Right kidney (tissue), 1 donor: Measurements from ENCODE around the gene PRKG1.

Source experiments
- DNase-seq: peaks from one replicate; pipeline ENCODE4 v3.0.0-alpha.2; 2016

The PRKG1 gene

GRCh38 chr10:52078397-52078937, 1004.2 kb downstream of the PRKG1 start:
- no peak for DNase-seq

- DNase-seq = no peak
These were observed 1008.0 kb downstream of the PRKG1 start for GRCh38 chr10:52082307-52082706.

GRCh38 chr10:52083422-52083821, 1009.1 kb downstream of the PRKG1 start:
- no peak for DNase-seq

GRCh38 chr10:52092390-52092789, 1018.1 kb downstream of the PRKG1 start:
- DNase-seq = no peak

GRCh38 chr10:52098130-52098529, 1023.8 kb downstream of the PRKG1 start:
- no peak for DNase-seq

- no peak for DNase-seq
These were observed 1024.8 kb downstream of the PRKG1 start for GRCh38 chr10:52099026-52099600.

GRCh38 chr10:52100011-52100547, 1025.8 kb downstream of the PRKG1 start:
- no peak for DNase-seq

GRCh38 chr10:52105301-52105700, 1031.0 kb downstream of the PRKG1 start:
- no peak for DNase-seq

GRCh38 chr10:52106011-52106410, 1031.7 kb downstream of the PRKG1 start:
- DNase-seq = no peak

GRCh38 chr10:52106899-52107298, 1032.6 kb downstream of the PRKG1 start:
- no peak for DNase-seq

- no peak for DNase-seq
These were observed 1033.9 kb downstream of the PRKG1 start for GRCh38 chr10:52108236-52108635.

GRCh38 chr10:52110576-52110975, 1036.3 kb downstream of the PRKG1 start:
- no peak for DNase-seq

- no peak for DNase-seq
These were observed 1037.0 kb downstream of the PRKG1 start for GRCh38 chr10:52111101-52111891.

GRCh38 chr10:52115823-52116222, 1041.5 kb downstream of the PRKG1 start:
- DNase-seq = no peak

- DNase-seq = no peak
These were observed 1045.2 kb downstream of the PRKG1 start for GRCh38 chr10:52119507-52119906.

GRCh38 chr10:52121688-52122087, 1047.4 kb downstream of the PRKG1 start:
- no peak for DNase-seq

GRCh38 chr10:52128056-52128683, 1053.9 kb downstream of the PRKG1 start:
- no peak for DNase-seq

GRCh38 chr10:52129410-52130178, 1055.3 kb downstream of the PRKG1 start:
- DNase-seq = no peak

GRCh38 chr10:52135101-52135500, 1060.8 kb downstream of the PRKG1 start:
- no peak for DNase-seq

GRCh38 chr10:52136921-52137320, 1062.6 kb downstream of the PRKG1 start:
- no peak for DNase-seq

GRCh38 chr10:52143338-52143737, 1069.1 kb downstream of the PRKG1 start:
- DNase-seq = no peak

GRCh38 chr10:52145636-52146035, 1071.3 kb downstream of the PRKG1 start:
- DNase-seq = no peak
